ENCODE measurements around the gene CCDC167.
A peak's percentile ranks its signal among the peaks of the same experiment; 100 is the strongest.

Gene CCDC167

GRCh38 chr6:37536491-37537190 is 36.9 kb upstream of the CCDC167 start:
- no peak for TF ChIP-seq ZNF274 (IDR thresholded peaks at IDR 0.05; ENCODE audit: low read depth, low read length)
- H3K4me3 ChIP-seq (ENCODE audit: low read length): peak overlapping the region; percentile 6; the same call in 1 of the 2 replicates

DNA sequence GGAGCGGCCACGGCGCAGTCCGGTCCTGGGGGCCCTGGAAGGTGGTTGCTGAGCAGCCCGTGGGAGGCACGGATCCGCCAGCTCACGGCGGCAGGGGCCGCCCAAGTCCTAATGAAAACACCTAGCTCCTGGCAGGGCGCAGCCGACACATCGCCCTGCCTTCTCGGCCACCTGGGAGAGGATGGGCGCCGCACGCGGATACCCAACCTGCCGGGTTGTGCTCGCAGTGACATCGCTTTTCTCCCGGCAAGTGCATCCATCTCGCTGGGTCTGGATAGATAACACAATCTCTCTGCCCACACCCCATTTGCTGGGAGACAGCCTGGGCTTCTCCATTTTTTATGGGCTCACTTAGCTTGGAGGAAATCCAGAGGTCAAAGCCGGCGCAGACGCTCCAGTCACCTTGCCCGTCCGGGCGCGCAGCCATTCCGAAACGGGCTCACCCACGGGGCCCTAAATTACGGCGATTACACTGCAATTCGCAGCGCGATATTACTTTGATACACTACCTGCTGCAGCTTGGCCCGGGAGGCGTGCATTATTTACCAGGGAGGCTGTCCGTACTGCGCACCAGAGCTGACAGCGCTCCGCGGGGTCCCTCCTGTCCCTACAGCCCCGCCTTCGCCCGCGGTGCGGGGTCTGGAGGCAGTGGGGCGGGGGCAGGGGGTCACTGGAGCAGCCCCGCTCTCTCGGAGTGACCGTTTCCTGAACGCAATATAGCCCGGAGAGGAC is 36.2 kb upstream of the CCDC167 start:
- H3K4me3 ChIP-seq (ENCODE audit: low read length): peak overlapping the region; percentile 6; the same call in 1 of the 2 replicates
- TF ChIP-seq ZNF274 (IDR thresholded peaks at IDR 0.05; ENCODE audit: low read depth, low read length): no peak

DNA sequence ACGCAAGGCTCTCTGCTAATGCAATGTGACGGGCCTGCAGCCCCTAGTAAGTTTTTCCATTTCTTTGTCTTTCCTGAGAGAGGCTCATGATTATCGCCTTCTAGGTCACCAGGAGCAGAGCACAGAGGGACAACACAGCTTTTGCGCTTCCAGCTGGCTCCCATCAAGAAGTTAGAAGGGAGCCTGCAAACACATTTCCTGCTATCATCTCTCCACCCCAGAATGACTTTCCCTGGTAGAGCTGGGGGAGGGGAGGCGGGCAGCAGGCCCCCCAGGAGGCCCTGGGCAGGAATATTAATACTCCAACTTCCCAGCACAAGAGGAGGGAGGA is 35.7 kb upstream of the CCDC167 start:
- peak overlapping the region; percentile 2; the same call in 1 of the 2 replicates for H3K4me3 ChIP-seq (ENCODE audit: low read length)
- TF ChIP-seq ZNF274 (IDR thresholded peaks at IDR 0.05; ENCODE audit: low read depth, low read length): no peak

DNA sequence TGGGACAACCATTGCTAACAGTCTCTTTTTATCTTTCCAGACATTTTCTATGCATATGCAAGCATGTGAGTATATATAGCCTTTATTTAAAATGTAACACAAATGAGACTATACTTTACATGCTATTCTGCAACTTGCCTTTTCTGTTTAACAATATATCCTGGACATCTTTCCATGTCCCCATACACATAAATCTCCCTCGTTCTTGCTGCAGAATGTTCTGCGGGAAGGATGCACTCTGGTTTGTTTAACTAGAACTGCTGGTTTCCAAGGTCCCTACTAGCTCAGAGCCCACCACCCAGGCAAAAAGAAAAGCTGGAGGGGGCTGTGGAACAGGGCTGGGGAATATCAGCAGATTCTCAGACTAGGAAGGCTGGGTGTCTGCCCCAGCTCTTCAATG is 35.2 kb upstream of the CCDC167 start:
- no peak for TF ChIP-seq ZNF274 (IDR thresholded peaks at IDR 0.05; ENCODE audit: low read depth, low read length)
- no peak overlapping the region for H3K4me3 ChIP-seq (ENCODE audit: low read length)

- no peak for TF ChIP-seq ZNF274 (IDR thresholded peaks at IDR 0.05; ENCODE audit: low read depth, low read length)
- no peak overlapping the region for H3K4me3 ChIP-seq (ENCODE audit: low read length)
Measured at GRCh38 chr6:37532122-37532521, 32.4 kb upstream of the CCDC167 start.

GRCh38 chr6:37531437-37532036 is 31.8 kb upstream of the CCDC167 start:
- no peak overlapping the region for H3K4me3 ChIP-seq (ENCODE audit: low read length)
- TF ChIP-seq ZNF274 (IDR thresholded peaks at IDR 0.05; ENCODE audit: low read depth, low read length): no peak

DNA sequence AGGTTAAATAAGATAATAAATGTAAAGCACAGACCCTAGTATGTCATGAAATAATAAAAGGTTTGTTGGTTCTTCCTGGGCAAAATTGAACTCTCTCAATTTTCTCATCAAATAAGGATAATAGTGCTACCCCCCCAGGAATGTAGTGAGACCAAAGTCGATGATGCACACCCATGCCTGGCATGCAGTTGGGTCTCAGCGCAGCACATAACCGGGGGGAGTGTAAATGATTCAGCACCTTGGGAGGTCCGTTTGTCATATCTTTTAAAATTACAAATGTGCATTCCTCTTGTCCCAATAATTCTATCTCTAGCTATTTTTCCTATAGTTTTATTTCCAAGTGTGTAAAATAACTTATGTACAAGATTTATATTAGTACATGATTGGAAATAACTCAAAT is 31.3 kb upstream of the CCDC167 start:
- TF ChIP-seq ZNF274 (IDR thresholded peaks at IDR 0.05; ENCODE audit: low read depth, low read length): no peak
- no peak overlapping the region for H3K4me3 ChIP-seq (ENCODE audit: low read length)

- H3K4me3 ChIP-seq (ENCODE audit: low read length): no peak overlapping the region
- TF ChIP-seq ZNF274 (IDR thresholded peaks at IDR 0.05; ENCODE audit: low read depth, low read length): no peak
Measured at GRCh38 chr6:37530297-37530696, 30.6 kb upstream of the CCDC167 start.

DNA sequence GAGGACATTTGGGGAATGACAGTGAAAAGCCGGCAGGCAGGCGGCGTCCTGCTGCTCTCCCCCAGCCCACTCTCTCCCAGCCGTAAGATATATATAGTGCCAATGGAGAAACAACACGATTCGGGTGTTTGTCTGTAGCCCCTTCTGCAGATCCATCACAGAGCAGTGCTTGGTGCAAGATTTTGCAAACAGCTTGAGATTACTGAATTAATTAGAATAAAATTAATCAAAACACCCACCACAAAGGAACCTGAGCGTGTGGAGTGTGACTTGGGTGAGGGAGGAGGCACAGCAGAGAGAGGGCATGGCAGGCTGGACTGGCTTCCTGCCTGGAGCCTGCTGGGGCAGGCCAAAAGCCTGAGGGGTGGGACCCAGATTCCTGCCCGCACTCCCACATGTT is 28.8 kb upstream of the CCDC167 start:
- TF ChIP-seq ZNF274 (IDR thresholded peaks at IDR 0.05; ENCODE audit: low read depth, low read length): no peak

GRCh38 chr6:37525460-37526357 is 26.0 kb upstream of the CCDC167 start:
- no peak overlapping the region for H3K4me3 ChIP-seq (ENCODE audit: low read length)
- TF ChIP-seq ZNF274 (IDR thresholded peaks at IDR 0.05; ENCODE audit: low read depth, low read length): no peak

More for the DNA sequence above, 28.8 kb upstream of the CCDC167 start:
- H3K4me3 ChIP-seq (ENCODE audit: low read length): no peak overlapping the region

DNA sequence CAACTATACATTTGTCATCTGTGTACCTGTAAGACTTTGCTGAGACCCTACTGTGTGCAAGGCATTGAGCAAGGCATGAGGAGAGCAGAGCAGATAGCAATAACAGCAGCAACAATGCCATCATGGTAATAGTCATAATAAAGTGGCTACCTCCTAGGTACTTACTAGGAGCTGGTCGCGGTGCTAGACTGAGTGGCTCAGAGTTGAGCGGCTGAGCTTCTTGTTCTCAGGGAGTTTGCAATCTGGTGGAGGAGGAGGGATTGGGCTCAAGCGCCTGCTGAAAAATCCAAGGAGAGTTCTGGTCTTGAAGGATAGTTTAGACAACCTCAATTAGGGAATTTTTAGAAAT is 25.3 kb upstream of the CCDC167 start:
- TF ChIP-seq ZNF274 (IDR thresholded peaks at IDR 0.05; ENCODE audit: low read depth, low read length): no peak

GRCh38 chr6:37524025-37524969 is 24.6 kb upstream of the CCDC167 start:
- TF ChIP-seq ZNF274 (IDR thresholded peaks at IDR 0.05; ENCODE audit: low read depth, low read length): no peak
- no peak overlapping the region for H3K4me3 ChIP-seq (ENCODE audit: low read length)

More for the DNA sequence above, 25.3 kb upstream of the CCDC167 start:
- H3K4me3 ChIP-seq (ENCODE audit: low read length): no peak overlapping the region

GRCh38 chr6:37523412-37523811 is 23.7 kb upstream of the CCDC167 start:
- TF ChIP-seq ZNF274 (IDR thresholded peaks at IDR 0.05; ENCODE audit: low read depth, low read length): no peak

More at GRCh38 chr6:37523412-37523811, 23.7 kb upstream of the CCDC167 start:
- H3K4me3 ChIP-seq (ENCODE audit: low read length): no peak overlapping the region
